HG03175 (cell line): ENCODE measurements around the gene DNM3.
A peak's percentile ranks its signal among the peaks of the same experiment; 100 is the strongest.

ENCODE experiments used
- ATAC-seq: cut with Tn5 transposase; IDR thresholded peaks from one replicate; pipeline ENCODE4 v1.9.1; 2021; ENCODE audit warnings: mild to moderate bottlenecking, moderate library complexity; ENCODE audit not compliant: unreplicated experiment

Gene DNM3

GRCh38 chr1:172155766-172156165, 314.5 kb downstream of the DNM3 start:
- ATAC-seq: no peak

GRCh38 chr1:172162236-172162635, 320.9 kb downstream of the DNM3 start:
- no peak for ATAC-seq

- no peak for ATAC-seq
Observed at GRCh38 chr1:172163498-172164215, 322.4 kb downstream of the DNM3 start.

GRCh38 chr1:172165403-172165802, 324.1 kb downstream of the DNM3 start:
- ATAC-seq: no peak

GRCh38 chr1:172167796-172168596, 326.7 kb downstream of the DNM3 start:
- ATAC-seq: no peak

GRCh38 chr1:172168597-172168872, 327.2 kb downstream of the DNM3 start:
- no peak for ATAC-seq

GRCh38 chr1:172169836-172170235, 328.5 kb downstream of the DNM3 start:
- ATAC-seq: no peak

GRCh38 chr1:172172352-172172831, 331.1 kb downstream of the DNM3 start:
- no peak for ATAC-seq

- ATAC-seq: no peak
Observed at GRCh38 chr1:172176206-172176605, 334.9 kb downstream of the DNM3 start.

- no peak for ATAC-seq
Observed at GRCh38 chr1:172177849-172178248, 336.6 kb downstream of the DNM3 start.

GRCh38 chr1:172178886-172179285, 337.6 kb downstream of the DNM3 start:
- ATAC-seq: no peak

GRCh38 chr1:172179918-172180317, 338.6 kb downstream of the DNM3 start:
- no peak for ATAC-seq

GRCh38 chr1:172180501-172181285, 339.4 kb downstream of the DNM3 start:
- ATAC-seq: peak; percentile 52

GRCh38 chr1:172184506-172185191, 343.4 kb downstream of the DNM3 start:
- no peak for ATAC-seq

- ATAC-seq: peak; percentile 58
Observed at GRCh38 chr1:172185211-172185610, 343.9 kb downstream of the DNM3 start.

- no peak for ATAC-seq
Observed at GRCh38 chr1:172185996-172186395, 344.7 kb downstream of the DNM3 start.

GRCh38 chr1:172201572-172201971, 360.3 kb downstream of the DNM3 start:
- ATAC-seq: no peak

- no peak for ATAC-seq
Observed at GRCh38 chr1:172203135-172203823, 362.0 kb downstream of the DNM3 start.

GRCh38 chr1:172203902-172204301, 362.6 kb downstream of the DNM3 start:
- no peak for ATAC-seq

GRCh38 chr1:172206256-172206655, 365.0 kb downstream of the DNM3 start:
- ATAC-seq: no peak
